Muscle layer of colon (tissue), 2 donors: ENCODE data around the gene DOCK1.
"Not testable (repeated sequence)": the region's sequence is repeated elsewhere in the genome, so short reads cannot be mapped to it uniquely, and the experiment has no call there.

Experiments used
- H3K27ac ChIP-seq: one replicate; pipeline ENCODE4 v1.7.0; 2013; ENCODE audit warnings: low read depth, mild to moderate bottlenecking, low read length, moderate library complexity
- H3K27me3 ChIP-seq, 2 donors: one replicate each; pipeline ENCODE4 v1.7.0; 2013; ENCODE audit warnings: low read length in 2 of 2, mild to moderate bottlenecking in 2 of 2; ENCODE audit not compliant: insufficient read depth in 2 of 2, control insufficient read depth in 1 of 2
- H3K36me3 ChIP-seq: one replicate; pipeline ENCODE4 v1.7.0; 2013; ENCODE audit warnings: mild to moderate bottlenecking, low read length; ENCODE audit not compliant: insufficient read depth
- H3K4me1 ChIP-seq: one replicate; pipeline ENCODE4 v1.7.0; 2013; ENCODE audit warnings: mild to moderate bottlenecking, low read length; ENCODE audit not compliant: insufficient read depth
- H3K4me3 ChIP-seq, 2 donors: one replicate each; pipeline ENCODE4 v1.7.0; 2013; ENCODE audit warnings: low read length in 2 of 2, low read depth in 1 of 2, mild to moderate bottlenecking in 1 of 2, moderate library complexity in 1 of 2
- H3K9ac ChIP-seq: one replicate; pipeline ENCODE4 v1.7.0; 2013; ENCODE audit warnings: low read length
- H3K9me3 ChIP-seq: one replicate; pipeline ENCODE4 v1.7.0; 2013; ENCODE audit warnings: mild to moderate bottlenecking, low read length
- donor health status: abdominal sarcoma.
- donor health status: Adenocarcinoma of cecum.

DOCK1 gene

GRCh38 chr10:126888436-126888835 is 16.8 kb upstream of the DOCK1 start:
- H3K4me3 ChIP-seq, H3K36me3 ChIP-seq, H3K4me1 ChIP-seq, H3K9me3 ChIP-seq, H3K9ac ChIP-seq, H3K27me3 ChIP-seq, H3K27ac ChIP-seq: not testable (repeated sequence)

- no peaks in the 10 kb centered on the region for H3K27me3 ChIP-seq
- no peaks in the 10 kb centered on the region for H3K36me3 ChIP-seq
- H3K27ac ChIP-seq = no peak overlapping the region
- H3K9me3 ChIP-seq = no peaks in the 10 kb centered on the region
- H3K4me1 ChIP-seq = no peaks in the 10 kb centered on the region
- H3K9ac ChIP-seq = no peak overlapping the region
- no peak overlapping the region for H3K4me3 ChIP-seq
These were observed 15.8 kb upstream of the DOCK1 start for GRCh38 chr10:126889421-126889820.

- not testable (repeated sequence) for H3K27ac ChIP-seq, H3K9me3 ChIP-seq, H3K27me3 ChIP-seq, H3K4me3 ChIP-seq, H3K4me1 ChIP-seq, H3K9ac ChIP-seq, H3K36me3 ChIP-seq
These were observed 14.4 kb upstream of the DOCK1 start for GRCh38 chr10:126890797-126891196.

- Histone ChIP-seq H3K27ac (no peak overlapping the region), H3K9ac (no peak overlapping the region), H3K36me3 (no peaks in the 10 kb centered on the region), H3K4me1 (no peaks in the 10 kb centered on the region), H3K9me3 (no peaks in the 10 kb centered on the region), H3K4me3 (no peak overlapping the region), H3K27me3 (no peaks in the 10 kb centered on the region)
These were observed 12.7 kb upstream of the DOCK1 start for GRCh38 chr10:126892226-126893175.

DNA sequence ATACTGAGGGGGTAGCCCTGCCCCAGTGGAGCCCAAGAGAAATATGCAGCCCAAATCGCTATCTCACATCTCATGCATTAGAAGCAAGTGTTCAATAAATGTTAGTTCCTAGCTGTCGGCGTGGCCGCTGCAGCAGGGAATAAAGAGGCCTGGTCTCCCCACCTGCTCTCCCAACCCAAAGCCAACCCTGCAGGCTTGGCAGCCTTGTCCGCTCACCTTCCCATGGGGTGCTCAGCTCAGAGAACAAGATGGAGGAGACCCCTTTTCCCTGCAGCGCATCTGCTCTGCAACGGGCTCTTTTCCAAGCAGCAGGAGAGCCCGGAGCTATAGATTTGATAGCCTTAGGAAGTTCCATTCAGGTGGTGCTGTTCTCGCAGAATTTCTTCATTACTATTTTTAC is 12.0 kb upstream of the DOCK1 start:
- no peak overlapping the region for H3K4me3 ChIP-seq
- H3K27me3 ChIP-seq = no peaks in the 10 kb centered on the region

GRCh38 chr10:126893841-126894240 is 11.4 kb upstream of the DOCK1 start:
- H3K4me1 ChIP-seq = no peaks in the 10 kb centered on the region
- no peak overlapping the region for H3K4me3 ChIP-seq
- H3K27me3 ChIP-seq = no peaks in the 10 kb centered on the region
- H3K36me3 ChIP-seq = no peaks in the 10 kb centered on the region
- no peaks in the 10 kb centered on the region for H3K9me3 ChIP-seq
- no peak overlapping the region for H3K9ac ChIP-seq
- no peak overlapping the region for H3K27ac ChIP-seq

More for the DNA sequence above, 12.0 kb upstream of the DOCK1 start:
- H3K9me3 ChIP-seq = no peaks in the 10 kb centered on the region
- no peak overlapping the region for H3K27ac ChIP-seq
- H3K36me3 ChIP-seq = no peaks in the 10 kb centered on the region
- H3K9ac ChIP-seq = no peak overlapping the region
- no peaks in the 10 kb centered on the region for H3K4me1 ChIP-seq

DNA sequence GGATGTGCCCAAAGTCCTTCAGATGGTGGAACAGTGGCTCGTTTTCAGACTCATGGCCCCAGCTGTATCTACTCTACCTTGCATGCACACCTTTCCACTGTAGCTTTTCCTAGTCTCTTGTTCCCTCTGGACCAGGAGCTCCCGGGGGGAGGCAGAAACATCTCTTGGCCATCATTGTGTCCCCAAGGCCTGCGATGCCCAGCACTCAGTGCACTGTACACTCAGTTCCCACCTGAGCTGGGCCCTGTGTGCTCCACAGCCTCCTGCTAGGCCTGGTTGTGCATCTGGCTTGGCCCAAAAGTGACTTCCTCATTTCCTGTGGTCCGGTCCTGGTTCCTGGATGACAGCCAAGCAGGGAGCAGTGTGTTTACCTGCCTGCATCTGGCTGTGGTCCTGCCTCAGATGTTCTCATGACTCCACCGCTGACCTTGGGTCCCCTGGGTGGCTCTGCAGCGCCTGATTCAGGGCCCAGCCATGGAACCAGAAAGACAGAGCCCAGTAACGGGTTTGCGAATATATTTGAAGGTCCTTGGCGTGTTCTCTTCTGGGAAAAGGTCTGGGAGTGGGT is 9.9 kb upstream of the DOCK1 start:
- Histone ChIP-seq H3K4me1 (no peaks in the 10 kb centered on the region), H3K9ac (no peak overlapping the region), H3K27ac (no peak overlapping the region), H3K27me3 (no peaks in the 10 kb centered on the region), H3K4me3 (no peak overlapping the region), H3K9me3 (no peaks in the 10 kb centered on the region), H3K36me3 (no peaks in the 10 kb centered on the region)

- Histone ChIP-seq H3K9ac (no peak overlapping the region), H3K4me1 (no peaks in the 10 kb centered on the region), H3K36me3 (no peaks in the 10 kb centered on the region), H3K27ac (no peak overlapping the region), H3K9me3 (no peaks in the 10 kb centered on the region), H3K27me3 (no peaks in the 10 kb centered on the region), H3K4me3 (no peak overlapping the region)
These were observed 6.8 kb upstream of the DOCK1 start for GRCh38 chr10:126898460-126898859.

DNA sequence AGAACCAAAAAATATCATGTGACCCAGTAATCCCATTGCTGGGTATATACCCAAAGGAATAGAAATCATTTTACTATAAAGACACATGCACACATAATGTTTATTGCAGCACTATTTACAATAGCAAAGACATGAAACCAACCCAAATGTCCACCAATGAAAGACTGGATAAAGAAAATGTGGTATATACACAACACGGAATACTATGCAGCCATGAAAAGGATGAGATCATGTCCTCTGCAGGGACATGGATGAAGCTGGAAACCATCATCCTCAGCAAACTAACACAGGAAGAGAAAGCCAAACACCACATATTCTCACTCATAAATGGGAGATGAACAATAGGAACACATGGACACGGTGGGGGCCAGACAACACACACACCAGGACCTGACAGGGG is 5.7 kb upstream of the DOCK1 start:
- not testable (repeated sequence) for H3K27ac ChIP-seq

DNA sequence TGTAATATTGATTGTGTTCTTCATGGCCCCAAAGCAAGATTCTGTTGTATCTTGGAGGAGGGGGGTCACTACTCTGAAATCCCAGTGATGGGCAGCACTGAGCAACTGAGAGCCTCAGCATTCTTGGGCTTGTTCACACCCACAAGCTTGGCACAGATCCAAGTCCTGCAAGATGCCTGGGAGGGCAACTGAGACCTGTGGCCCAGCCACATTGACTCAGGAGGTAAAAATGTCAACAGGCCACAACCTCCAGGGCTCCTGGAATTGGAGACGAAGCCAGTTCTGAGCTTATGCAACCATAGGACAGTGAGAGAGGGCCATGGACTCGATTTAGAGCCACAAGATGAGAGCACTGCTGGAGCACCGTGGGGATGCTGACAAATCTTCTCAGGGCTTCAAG is 3.1 kb upstream of the DOCK1 start:
- Histone ChIP-seq H3K4me1 (peaks cover 15% of the 10 kb centered on the region), H3K9me3 (no peaks in the 10 kb centered on the region), H3K36me3 (no peaks in the 10 kb centered on the region), H3K9ac (no peak overlapping the region), H3K27ac (no peak overlapping the region), H3K27me3 (no peaks in the 10 kb centered on the region), H3K4me3 (no peak overlapping the region)

More for the DNA sequence above, 5.7 kb upstream of the DOCK1 start:
- H3K4me3 ChIP-seq, H3K9me3 ChIP-seq, H3K9ac ChIP-seq, H3K27me3 ChIP-seq, H3K36me3 ChIP-seq, H3K4me1 ChIP-seq: not testable (repeated sequence)

DNA sequence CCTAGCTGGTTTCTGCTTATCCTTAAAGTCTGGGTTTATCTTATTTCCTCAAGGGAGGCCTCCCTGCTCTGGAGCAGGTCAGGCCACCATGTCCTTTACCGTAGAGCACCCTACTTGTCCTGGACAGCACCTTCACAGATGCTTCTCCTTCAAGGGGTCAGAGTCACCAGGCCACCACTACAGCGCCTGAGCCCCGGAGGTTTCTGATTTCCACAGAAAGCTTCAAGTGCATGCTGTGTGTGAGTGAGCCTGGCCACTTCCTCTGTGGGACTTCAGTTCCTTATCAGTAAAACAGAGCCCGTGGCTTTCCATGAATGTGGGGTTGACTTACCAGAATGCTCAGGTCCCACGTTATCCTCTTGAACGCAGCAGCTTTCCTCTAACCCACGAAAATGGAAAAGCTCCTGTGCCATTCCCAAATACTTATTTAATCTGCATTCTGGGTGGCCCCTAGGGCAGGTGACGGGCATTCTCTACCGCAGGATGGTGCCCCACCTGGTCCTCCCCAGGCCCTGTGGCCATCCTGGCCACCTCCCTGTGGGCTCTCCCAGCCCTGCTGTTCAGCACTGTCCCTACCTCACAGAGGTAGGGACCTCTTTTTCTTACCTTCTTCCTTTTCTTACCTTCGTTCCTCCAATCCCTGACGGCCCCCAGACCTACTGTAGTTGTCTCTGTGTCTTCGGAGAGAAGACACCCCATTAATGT is 1.4 kb upstream of the DOCK1 start:
- no peak overlapping the region for H3K9ac ChIP-seq
- no peak overlapping the region for H3K4me3 ChIP-seq
- H3K36me3 ChIP-seq = no peaks in the 10 kb centered on the region
- no peak overlapping the region for H3K27ac ChIP-seq
- no peaks in the 10 kb centered on the region for H3K27me3 ChIP-seq
- peaks cover 18% of the 10 kb centered on the region for H3K4me1 ChIP-seq
- no peaks in the 10 kb centered on the region for H3K9me3 ChIP-seq
